ENCODE data around the gene RPL35A. TPM values are rescaled to one million over a fixed set of nuclear protein-coding genes. Genes with fewer than 3 reads are reported as not detected.

RPL35A gene
- total and polyA plus RNA-seq, 2 of the 4 experiments (the other 2 are of a cell fraction), result 906 to 1,064 TPM

- BruUV-seq (replicated peaks), result no TSS peak
- no peak overlapping the region for H3K56ac ChIP-seq (ENCODE audit: extremely low read depth, insufficient read depth, low read length)
- in situ Hi-C loops (cut with MboI; ENCODE audit: low sequenced_read_pairs), result no loop called here
- H4K91ac ChIP-seq (ENCODE audit: insufficient read depth, low read depth, low read length), result no peak overlapping the region
- H3K9ac ChIP-seq (ENCODE audit: low read depth, low read length), result no peak overlapping the region
- H2AK9ac ChIP-seq (replicated peaks; ENCODE audit: low read depth, low read length, poor library complexity), result no peak overlapping the region
- ATAC-seq (ENCODE audit: low read depth), result no peak
- H4K8ac ChIP-seq (ENCODE audit: low read depth in 2 of 2, low read length in 2 of 2), result no peak overlapping the region
- no peaks in the 10 kb centered on the region for H4K20me1 ChIP-seq (ENCODE audit: insufficient read depth, low read length)
- no peak for DNase-seq
- no peak overlapping the region for H4K5ac ChIP-seq (ENCODE audit: low read depth, low read length)
- no peak overlapping the region for H2BK15ac ChIP-seq (ENCODE audit: low read depth, low read length)
- no peaks in the 10 kb centered on the region for H3K9me3 ChIP-seq (ENCODE audit: control insufficient read depth, insufficient read depth, low read length)
- no peak overlapping the region for H2BK20ac ChIP-seq (ENCODE audit: low read depth, low read length)
- no peak overlapping the region for H2BK120ac ChIP-seq (ENCODE audit: low read depth, low read length)
- no peak overlapping the region for H3K14ac ChIP-seq (replicated peaks; ENCODE audit: low read depth, low read length)
- H2AK5ac ChIP-seq (ENCODE audit: low read depth, low read length), result no peak overlapping the region
- H3K27me3 ChIP-seq (ENCODE audit: control insufficient read depth, insufficient read depth, low read length), result no peaks in the 10 kb centered on the region
- no peak overlapping the region for H2BK5ac ChIP-seq (ENCODE audit: low read depth, low read length, poor library complexity, severe bottlenecking)
- no CpG with 5 or more reads among the region's 4 CpGs for WGBS, 2 experiments (ENCODE audit: extremely low coverage in 2 of 2, insufficient read length in 1 of 2)
- no peak overlapping the region for H2AFZ ChIP-seq (replicated peaks; ENCODE audit: low read length, poor library complexity)
- dilution Hi-C loops (cut with HindIII; ENCODE audit: low sequenced_read_pairs, unreplicated experiment), result no loop called here
- H3K18ac ChIP-seq (ENCODE audit: low read depth, low read length), result no peak overlapping the region
- ChIA-PET CTCF (interaction anchor here (1.6 kb wide), 1 partner anchor 28 kb away, joined by 3 read pairs; no protein-coding TSS in a partner anchor), POLR2A (ENCODE audit: unreplicated experiment) (no interaction called here)
- intact Hi-C loops (cut with micrococcal nuclease), result no loop called here
- no peak overlapping the region for H3K4me3 ChIP-seq (ENCODE audit: insufficient read depth, low read depth, low read length)
- no peaks in the 10 kb centered on the region for H3K79me1 ChIP-seq (ENCODE audit: low read depth in 1 of 2, low read length in 2 of 2)
- H3K36me3 ChIP-seq (ENCODE audit: control insufficient read depth, insufficient read depth, low read length), result peaks cover 6% of the 10 kb centered on the region; the same call in 1 of the 2 replicates
- H3K9me1 ChIP-seq (ENCODE audit: insufficient read depth, low read length), result no peaks in the 10 kb centered on the region
- no peak overlapping the region for H3K27ac ChIP-seq (ENCODE audit: insufficient read depth, low read length)
- no peak overlapping the region for H3K4me2 ChIP-seq (ENCODE audit: low read depth, low read length)
- no peak overlapping the region for H3K23ac ChIP-seq (ENCODE audit: low read depth, low read length)
- H3K4me1 ChIP-seq (ENCODE audit: control insufficient read depth, insufficient read depth, low read length), result no peaks in the 10 kb centered on the region
- H3K4ac ChIP-seq (ENCODE audit: low read depth, low read length), result no peak overlapping the region
- TF ChIP-seq MXI1 (IDR thresholded peaks at IDR 0.05; ENCODE audit: borderline replicate concordance, low read depth, low read length) (no peak), FOS (IDR thresholded peaks at IDR 0.05; ENCODE audit: low read depth, low read length) (no peak), CEBPB (IDR thresholded peaks at IDR 0.05; ENCODE audit: low read depth, low read length) (no peak)
Observed at GRCh38 chr3:197989651-197990050, 39.7 kb downstream of the RPL35A start.
